Sigmoid colon (tissue), 7 donors: ENCODE data around the gene PPP1R12A. TPM values are rescaled to one million over a fixed set of nuclear protein-coding genes. Genes with fewer than 3 reads are reported as not detected.
"Not testable (repeated sequence)": the region's sequence is repeated elsewhere in the genome, so short reads cannot be mapped to it uniquely, and the experiment has no call there.

ENCODE experiments used
- DNase-seq: peaks from one replicate; pipeline ENCODE4 v3.0.0-alpha.2; 2019
- H3K27ac ChIP-seq, 4 donors: fragments of 200-600 bp; sonication (generic); one replicate each; pipeline ENCODE4 v1.5.1; 2016 to 2019; ENCODE audit warnings: mild to moderate bottlenecking in 1 of 4
- H3K27me3 ChIP-seq, 3 donors: fragments of 200-600 bp; sonication (generic); one replicate each; pipeline ENCODE4 v1.5.1; 2019; ENCODE audit warnings: mild to moderate bottlenecking in 1 of 3
- H3K36me3 ChIP-seq, 4 donors: fragments of 200-600 bp; sonication (generic); one replicate each; pipeline ENCODE4 v1.5.1; 2016 to 2019
- H3K4me1 ChIP-seq, 4 donors: fragments of 200-600 bp; sonication (generic); one replicate each; pipeline ENCODE4 v1.5.1; 2017 to 2019
- H3K4me3 ChIP-seq, 4 donors: fragments of 200-600 bp; sonication (generic); one replicate each; pipeline ENCODE4 v1.5.1; 2017 to 2019; ENCODE audit warnings: mild to moderate bottlenecking in 2 of 4, moderate library complexity in 1 of 4
- H3K9me3 ChIP-seq, 4 donors: fragments of 200-600 bp in 3 of 4; sonication (generic) in 3 of 4; one replicate each; pipeline versions ENCODE4 v1.5.1 to v1.6.1; 2013 to 2019
- EP300 ChIP-seq, 4 donors: sonication (generic); formaldehyde crosslinking; IDR thresholded peaks; one replicate each; pipeline ENCODE4 v1.6.1; 2017; ENCODE audit warnings: antibody characterized with exemption in 4 of 4
- POLR2A ChIP-seq, 2 donors: fragments of 450-650 bp; IDR thresholded peaks; one replicate each; pipeline ENCODE4 v1.6.1; 2016; ENCODE audit warnings: antibody characterized with exemption in 2 of 2, mild to moderate bottlenecking in 2 of 2, moderate library complexity in 2 of 2
- POLR2AphosphoS5 ChIP-seq, 4 donors: sonication (generic); formaldehyde crosslinking; IDR thresholded peaks; one replicate each; pipeline ENCODE4 v1.6.1; 2017; ENCODE audit warnings: antibody characterized with exemption in 4 of 4
- WGBS, 2 donors: extraction: QIAGEN DNeasy Blood & Tissue Kit; methylation state at CpG; one replicate each; pipeline ENCODE4 v1.1.7; 2013; 5-methylcytosine and 5-hydroxymethylcytosine counted together
- intact Hi-C: fragments of 100-400 bp; cut with DNase I; formaldehyde crosslinking; loops from one replicate; pipeline ENCODE4 v1.15.1; 2023
- polyA plus RNA-seq, 3 donors: library from polyadenylated mRNA; stranded (reverse); fragments of 200-250 nt; gene quantifications; one replicate each; pipeline ENCODE4 v1.2.3, GENCODE V29; 2013
- total RNA-seq, 4 donors: library from RNA; depleted of rRNA; stranded (reverse); fragments of >200 nt; gene quantifications; one replicate each; pipeline ENCODE4 v1.1.0, GENCODE V29; 2016
- TF ChIP-seq, protein P1 (sequence below), 4 experiments: fragments of 450-650 bp in 3 of 4; fragments of 200-600 bp in 1 of 4; IDR thresholded peaks; one replicate each; pipeline ENCODE4 v1.5.1; 2016 to 2019; ENCODE audit warnings: antibody characterized with exemption in 4 of 4, mild to moderate bottlenecking in 3 of 4, moderate library complexity in 2 of 4
- donor health status: healthy with polysubstance abuse.
- donor health status: Bipolar disorder and iron deficiency.
- donor health status: healthy.

The PPP1R12A gene
- total and polyA plus RNA-seq, 7 donors, result 11.4 to 528 (median 326) TPM

GRCh38 chr12:79822475-79822874 is 112.4 kb downstream of the PPP1R12A start:
- Histone ChIP-seq H3K27ac (no peak overlapping the region), H3K27me3 (no peaks in the 10 kb centered on the region), H3K36me3 (peaks cover 0 to 31% (median 0%) of the 10 kb centered on the region in 4 donors), H3K9me3 (no peaks in the 10 kb centered on the region), H3K4me3 (no peak overlapping the region), H3K4me1 (peaks cover 0 to 66% (median 25%) of the 10 kb centered on the region in 4 donors)
- TF ChIP-seq EP300 (IDR thresholded peaks at IDR 0.05) (no peak), POLR2AphosphoS5 (IDR thresholded peaks at IDR 0.05) (no peak), POLR2A (IDR thresholded peaks at IDR 0.05) (no peak)
- TF ChIP-seq, protein P1, sequence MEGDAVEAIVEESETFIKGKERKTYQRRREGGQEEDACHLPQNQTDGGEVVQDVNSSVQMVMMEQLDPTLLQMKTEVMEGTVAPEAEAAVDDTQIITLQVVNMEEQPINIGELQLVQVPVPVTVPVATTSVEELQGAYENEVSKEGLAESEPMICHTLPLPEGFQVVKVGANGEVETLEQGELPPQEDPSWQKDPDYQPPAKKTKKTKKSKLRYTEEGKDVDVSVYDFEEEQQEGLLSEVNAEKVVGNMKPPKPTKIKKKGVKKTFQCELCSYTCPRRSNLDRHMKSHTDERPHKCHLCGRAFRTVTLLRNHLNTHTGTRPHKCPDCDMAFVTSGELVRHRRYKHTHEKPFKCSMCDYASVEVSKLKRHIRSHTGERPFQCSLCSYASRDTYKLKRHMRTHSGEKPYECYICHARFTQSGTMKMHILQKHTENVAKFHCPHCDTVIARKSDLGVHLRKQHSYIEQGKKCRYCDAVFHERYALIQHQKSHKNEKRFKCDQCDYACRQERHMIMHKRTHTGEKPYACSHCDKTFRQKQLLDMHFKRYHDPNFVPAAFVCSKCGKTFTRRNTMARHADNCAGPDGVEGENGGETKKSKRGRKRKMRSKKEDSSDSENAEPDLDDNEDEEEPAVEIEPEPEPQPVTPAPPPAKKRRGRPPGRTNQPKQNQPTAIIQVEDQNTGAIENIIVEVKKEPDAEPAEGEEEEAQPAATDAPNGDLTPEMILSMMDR (IDR thresholded peaks at IDR 0.05), result no peak
- intact Hi-C loops, result loop anchor here (10.0 kb wide), 1 partner anchor 112 kb away; the partner anchor contains the start of gene PPP1R12A
- no peak for DNase-seq

GRCh38 chr12:79818856-79819255 is 116.0 kb downstream of the PPP1R12A start:
- DNase-seq, result no peak
- TF ChIP-seq POLR2A (IDR thresholded peaks at IDR 0.05), result no peak
- TF ChIP-seq EP300 (IDR thresholded peaks at IDR 0.05), result no peak
- TF ChIP-seq, protein P1 (IDR thresholded peaks at IDR 0.05), result no peak
- TF ChIP-seq POLR2AphosphoS5 (IDR thresholded peaks at IDR 0.05), result peak in 2 of 4 donors; percentile 7 to 32
- no peaks in the 10 kb centered on the region for H3K9me3 ChIP-seq
- WGBS, 2 donors, result 68 to 74% methylated on average over 3 of the region's 3 CpGs
- no peaks in the 10 kb centered on the region for H3K27me3 ChIP-seq
- peak overlapping the region; percentile 11 to 63 (median 38) for H3K27ac ChIP-seq
- no peak overlapping the region for H3K4me3 ChIP-seq
- peaks cover 0 to 47% (median 15%) of the 10 kb centered on the region in 4 donors for H3K4me1 ChIP-seq
- intact Hi-C loops, result no loop called here
- peaks cover 0 to 29% (median 0%) of the 10 kb centered on the region in 4 donors for H3K36me3 ChIP-seq

DNA sequence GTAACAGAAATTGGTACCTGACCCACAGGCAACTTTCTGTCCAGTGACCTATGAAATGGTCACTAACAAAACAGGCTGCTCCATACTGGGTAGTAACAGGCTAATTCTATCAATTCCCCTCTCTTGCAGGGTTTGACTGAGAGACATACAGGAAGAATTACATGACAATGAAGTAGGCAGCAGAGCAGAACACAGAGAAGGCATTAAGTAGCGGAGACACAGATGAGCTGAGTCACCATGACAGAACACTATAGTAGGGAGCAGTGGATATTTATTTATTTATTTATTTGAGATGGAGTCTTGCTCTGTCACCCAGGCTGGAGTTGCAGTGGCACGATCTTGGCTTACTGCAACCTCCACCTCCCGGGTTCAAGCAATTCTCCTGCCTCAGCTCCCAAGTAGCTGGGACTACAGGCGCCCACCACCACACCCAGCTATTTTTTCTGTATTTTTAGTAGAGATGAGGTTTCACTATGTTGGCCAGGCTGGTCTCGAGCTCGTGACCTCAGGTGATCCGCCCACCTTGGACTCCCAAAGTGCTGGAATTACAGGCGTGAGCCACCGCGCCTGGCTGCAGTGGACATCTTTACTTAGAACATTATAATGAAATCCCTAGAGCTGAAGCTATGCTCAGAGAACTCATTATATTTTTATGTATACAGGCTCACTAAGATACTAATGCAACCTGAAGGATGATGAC is 150.4 kb downstream of the PPP1R12A start:
- intact Hi-C loops, H3K9me3 ChIP-seq, DNase-seq, H3K4me3 ChIP-seq, H3K27me3 ChIP-seq: not testable (repeated sequence)
- WGBS, 2 donors, result 88 to 95% methylated on average over 10 of the region's 10 CpGs
- Histone ChIP-seq H3K4me1 (peaks cover 0 to 12% (median 8%) of the 10 kb centered on the region in 4 donors), H3K27ac (peak overlapping the region in 1 of 4 donors; percentile 8), H3K36me3 (peaks cover 0 to 100% (median 16%) of the 10 kb centered on the region in 4 donors)

- Histone ChIP-seq H3K27ac (peak overlapping the region in 2 of 4 donors; percentile 8 to 36), H3K9me3 (no peaks in the 10 kb centered on the region), H3K4me1 (peaks cover 0 to 16% (median 8%) of the 10 kb centered on the region in 4 donors), H3K27me3 (no peaks in the 10 kb centered on the region), H3K4me3 (no peak overlapping the region), H3K36me3 (peaks cover 0 to 100% (median 7%) of the 10 kb centered on the region in 4 donors)
- TF ChIP-seq POLR2AphosphoS5 (IDR thresholded peaks at IDR 0.05), result no peak
- no peak for TF ChIP-seq EP300 (IDR thresholded peaks at IDR 0.05)
- TF ChIP-seq, protein P1 (IDR thresholded peaks at IDR 0.05), result no peak
- no peak for TF ChIP-seq POLR2A (IDR thresholded peaks at IDR 0.05)
- intact Hi-C loops, result no loop called here
- no peak for DNase-seq
Measured at GRCh38 chr12:79782172-79782900, 152.6 kb downstream of the PPP1R12A start.

GRCh38 chr12:79778802-79779448 is 156.0 kb downstream of the PPP1R12A start:
- peaks cover 0 to 92% (median 2%) of the 10 kb centered on the region in 4 donors for H3K36me3 ChIP-seq
- intact Hi-C loops, result loop anchor here (5.0 to 10.0 kb wide), 2 partner anchors 153 to 486 kb away; no protein-coding TSS in a partner anchor
- no peaks in the 10 kb centered on the region for H3K27me3 ChIP-seq
- peaks cover 0 to 32% (median 19%) of the 10 kb centered on the region in 4 donors for H3K4me1 ChIP-seq
- H3K27ac ChIP-seq, result no peak overlapping the region
- no peak for DNase-seq
- H3K4me3 ChIP-seq, result no peak overlapping the region
- no peak for TF ChIP-seq EP300 (IDR thresholded peaks at IDR 0.05)
- TF ChIP-seq, protein P1 (IDR thresholded peaks at IDR 0.05), result no peak
- no peak for TF ChIP-seq POLR2A (IDR thresholded peaks at IDR 0.05)
- no peak for TF ChIP-seq POLR2AphosphoS5 (IDR thresholded peaks at IDR 0.05)
- no peaks in the 10 kb centered on the region for H3K9me3 ChIP-seq
- WGBS, 2 donors, result 56 to 79% methylated on average over 3 of the region's 3 CpGs
